ENCODE results near the gene RBM46.

GRCh38 chr4:154740462-154740861 is 40.6 kb upstream of the RBM46 start:
- TF ChIP-seq GATA2 (IDR thresholded peaks at IDR 0.05; ENCODE audit: low read depth, low read length), result no peak
- no peak for TF ChIP-seq GATA3 (IDR thresholded peaks at IDR 0.05; ENCODE audit: low read depth, low read length)

All from SH-SY5Y (cell line).